Parathyroid adenoma (tissue), 2 donors: ENCODE data around the gene PRSS1.

Experiments used
- H2AFZ ChIP-seq: fragments of 300-600 bp; sonication (generic); one replicate; pipeline ENCODE4 v1.7.0; 2017; ENCODE audit warnings: antibody characterized with exemption, mild to moderate bottlenecking
- H3K27ac ChIP-seq: fragments of 300-600 bp; sonication (generic); one replicate; pipeline ENCODE4 v1.7.0; 2017
- H3K27me3 ChIP-seq: fragments of 300-600 bp; sonication (generic); one replicate; pipeline ENCODE4 v1.7.0; 2017; ENCODE audit warnings: low read length; ENCODE audit not compliant: control insufficient read depth, insufficient read depth
- H3K36me3 ChIP-seq: fragments of 300-600 bp; sonication (generic); one replicate; pipeline ENCODE4 v1.7.0; 2017; ENCODE audit warnings: low read length; ENCODE audit not compliant: control insufficient read depth, insufficient read depth
- H3K4me1 ChIP-seq: fragments of 300-600 bp; sonication (generic); one replicate; pipeline ENCODE4 v1.7.0; 2017; ENCODE audit warnings: control low read depth
- H3K4me2 ChIP-seq: fragments of 300-600 bp; sonication (generic); one replicate; pipeline ENCODE4 v1.7.0; 2017; ENCODE audit warnings: low read length
- H3K4me3 ChIP-seq: fragments of 300-600 bp; sonication (generic); one replicate; pipeline ENCODE4 v1.7.0; 2017; ENCODE audit warnings: low read depth, low read length
- H3K79me2 ChIP-seq: fragments of 300-600 bp; sonication (generic); one replicate; pipeline ENCODE4 v1.7.0; 2017; ENCODE audit warnings: control low read depth
- H3K9ac ChIP-seq: fragments of 300-600 bp; sonication (generic); one replicate; pipeline ENCODE4 v1.7.0; 2017; ENCODE audit warnings: mild to moderate bottlenecking
- H3K9me3 ChIP-seq: fragments of 300-600 bp; sonication (generic); one replicate; pipeline ENCODE4 v1.7.0; 2017; ENCODE audit warnings: low read length; ENCODE audit not compliant: control insufficient read depth
- CTCF ChIP-seq: fragments of 300-600 bp; sonication (generic); IDR thresholded peaks from one replicate; pipeline ENCODE4 v1.7.0; 2017; ENCODE audit warnings: antibody characterized with exemption, mild to moderate bottlenecking
- donor health status: primary hyperparathyroidism.

Gene PRSS1

GRCh38 chr7:142717453-142717852 is 31.8 kb upstream of the PRSS1 start:
- Histone ChIP-seq H3K4me1 (no peaks in the 10 kb centered on the region), H2AFZ (no peak overlapping the region), H3K9ac (no peak overlapping the region), H3K79me2 (no peaks in the 10 kb centered on the region), H3K27me3 (no peaks in the 10 kb centered on the region), H3K9me3 (no peaks in the 10 kb centered on the region), H3K4me2 (no peak overlapping the region), H3K4me3 (no peak overlapping the region), H3K36me3 (no peaks in the 10 kb centered on the region), H3K27ac (no peak overlapping the region)
- no peak for TF ChIP-seq CTCF

GRCh38 chr7:142718313-142718712 is 31.0 kb upstream of the PRSS1 start:
- Histone ChIP-seq H3K36me3 (no peaks in the 10 kb centered on the region), H3K27me3 (no peaks in the 10 kb centered on the region), H2AFZ (no peak overlapping the region), H3K27ac (no peak overlapping the region), H3K4me3 (no peak overlapping the region), H3K9ac (no peak overlapping the region), H3K4me2 (no peak overlapping the region), H3K4me1 (no peaks in the 10 kb centered on the region), H3K79me2 (no peaks in the 10 kb centered on the region), H3K9me3 (no peaks in the 10 kb centered on the region)
- TF ChIP-seq CTCF: no peak

- TF ChIP-seq CTCF: no peak
- H3K36me3 ChIP-seq: no peaks in the 10 kb centered on the region
These were observed 29.0 kb upstream of the PRSS1 start for GRCh38 chr7:142720172-142720773.

GRCh38 chr7:142720986-142721385 is 28.3 kb upstream of the PRSS1 start:
- H3K27me3 ChIP-seq: no peaks in the 10 kb centered on the region
- no peaks in the 10 kb centered on the region for H3K4me1 ChIP-seq
- H3K79me2 ChIP-seq: no peaks in the 10 kb centered on the region
- no peak overlapping the region for H3K4me2 ChIP-seq
- H3K36me3 ChIP-seq: no peaks in the 10 kb centered on the region
- no peak for TF ChIP-seq CTCF
- no peak overlapping the region for H3K27ac ChIP-seq
- no peak overlapping the region for H2AFZ ChIP-seq
- no peaks in the 10 kb centered on the region for H3K9me3 ChIP-seq
- no peak overlapping the region for H3K9ac ChIP-seq
- no peak overlapping the region for H3K4me3 ChIP-seq

More at GRCh38 chr7:142720172-142720773, 29.0 kb upstream of the PRSS1 start:
- Histone ChIP-seq H3K27ac (no peak overlapping the region), H3K4me2 (no peak overlapping the region), H3K9me3 (no peaks in the 10 kb centered on the region), H3K27me3 (no peaks in the 10 kb centered on the region), H3K4me3 (no peak overlapping the region), H3K4me1 (no peaks in the 10 kb centered on the region), H3K79me2 (no peaks in the 10 kb centered on the region), H3K9ac (no peak overlapping the region), H2AFZ (no peak overlapping the region)

- Histone ChIP-seq H3K27me3 (no peaks in the 10 kb centered on the region), H3K4me3 (no peak overlapping the region), H3K27ac (no peak overlapping the region)
These were observed 27.0 kb upstream of the PRSS1 start for GRCh38 chr7:142722248-142722794.

More at GRCh38 chr7:142722248-142722794, 27.0 kb upstream of the PRSS1 start:
- Histone ChIP-seq H3K9ac (no peak overlapping the region), H3K36me3 (no peaks in the 10 kb centered on the region), H3K79me2 (no peaks in the 10 kb centered on the region), H3K9me3 (no peaks in the 10 kb centered on the region), H3K4me2 (no peak overlapping the region), H3K4me1 (no peaks in the 10 kb centered on the region), H2AFZ (no peak overlapping the region)
- TF ChIP-seq CTCF: no peak
